Uterus (tissue), 3 donors: ENCODE measurements around the gene TARP.

ENCODE experiments used
- DNase-seq, 2 donors: peaks; one replicate each; pipeline ENCODE4 v3.0.0-alpha.2; 2019 to 2020
- H3K27ac ChIP-seq, 2 donors: fragments of 200-600 bp; sonication (generic); 1 replicate in 1 of 2; 2 replicates in 1 of 2; pipeline ENCODE4 v1.5.1; 2016 to 2018
- H3K27me3 ChIP-seq, 2 donors: fragments of 200-600 bp; sonication (generic); one replicate each; pipeline ENCODE4 v1.5.1; 2018 to 2019; ENCODE audit warnings: control low read depth in 1 of 2
- H3K36me3 ChIP-seq, 2 donors: fragments of 200-600 bp; sonication (generic); one replicate each; pipeline ENCODE4 v1.5.1; 2019; ENCODE audit warnings: control low read depth in 1 of 2
- H3K4me1 ChIP-seq, 2 donors: fragments of 200-600 bp; sonication (generic); one replicate each; pipeline ENCODE4 v1.5.1; 2018 to 2019; ENCODE audit warnings: control low read depth in 1 of 2
- H3K4me3 ChIP-seq, 2 donors: fragments of 200-600 bp; sonication (generic); 1 replicate in 1 of 2; 2 replicates in 1 of 2; pipeline ENCODE4 v1.5.1; 2018 to 2019; ENCODE audit warnings: mild to moderate bottlenecking in 1 of 2
- H3K9me3 ChIP-seq, 2 donors: fragments of 200-600 bp; sonication (generic); one replicate each; pipeline ENCODE4 v1.5.1; 2019; ENCODE audit warnings: control low read depth in 1 of 2
- CTCF ChIP-seq, 4 experiments: fragments of 200-600 bp in 2 of 4; fragments of 450-650 bp in 2 of 4; sonication (generic) in 2 of 4; IDR thresholded peaks; one replicate each; pipeline ENCODE4 v1.5.1; 2016 to 2019; ENCODE audit warnings: antibody characterized with exemption in 4 of 4, mild to moderate bottlenecking in 2 of 4, moderate library complexity in 1 of 4
- POLR2A ChIP-seq, 2 donors: fragments of 450-650 bp; IDR thresholded peaks; one replicate each; pipeline ENCODE4 v1.6.1; 2016; ENCODE audit warnings: antibody characterized with exemption in 2 of 2, mild to moderate bottlenecking in 1 of 2, moderate library complexity in 1 of 2
- intact Hi-C: fragments of 100-400 bp; cut with DNase I; formaldehyde crosslinking; loops from one replicate; pipeline ENCODE4 v1.15.1; 2023; ENCODE audit warnings: low total_unique reads
- donor health status: DM: yes; HTN: yes; CAD: no.

The TARP gene

GRCh38 chr7:38321050-38321449, 47.6 kb upstream of the TARP start:
- intact Hi-C loops, result no loop called here
- TF ChIP-seq POLR2A (IDR thresholded peaks at IDR 0.05), result no peak
- no peak for TF ChIP-seq CTCF (IDR thresholded peaks at IDR 0.05)
- Histone ChIP-seq H3K27me3 (no peaks in the 10 kb centered on the region), H3K9me3 (no peaks in the 10 kb centered on the region), H3K36me3 (no peaks in the 10 kb centered on the region), H3K4me3 (no peak overlapping the region), H3K4me1 (no peaks in the 10 kb centered on the region), H3K27ac (no peak overlapping the region)
- DNase-seq, result no peak

DNA sequence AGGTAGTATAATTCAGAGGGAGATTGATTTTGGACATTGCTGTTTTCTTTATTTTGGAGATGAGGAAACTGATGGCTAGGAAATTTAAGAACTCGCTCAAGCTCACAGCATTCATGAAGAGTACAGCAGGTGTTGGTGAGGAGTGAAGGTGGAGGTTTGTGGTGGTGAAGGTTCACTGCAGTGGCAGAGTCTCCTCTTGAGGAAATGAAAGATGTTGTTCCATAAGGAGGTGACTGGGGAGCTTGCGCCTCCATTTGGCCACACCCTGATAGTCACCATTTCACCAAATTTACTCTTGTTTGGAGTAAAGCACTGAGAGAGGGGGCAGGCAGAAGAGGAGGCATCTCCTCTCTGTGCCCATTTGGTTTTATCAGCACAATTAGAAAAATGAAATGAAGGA, 46.4 kb upstream of the TARP start:
- Histone ChIP-seq H3K27me3 (no peaks in the 10 kb centered on the region), H3K4me3 (no peak overlapping the region), H3K4me1 (no peaks in the 10 kb centered on the region), H3K27ac (no peak overlapping the region), H3K36me3 (no peaks in the 10 kb centered on the region), H3K9me3 (no peaks in the 10 kb centered on the region)
- TF ChIP-seq CTCF (IDR thresholded peaks at IDR 0.05), result no peak
- TF ChIP-seq POLR2A (IDR thresholded peaks at IDR 0.05), result no peak
- intact Hi-C loops, result no loop called here
- DNase-seq, result no peak

DNA sequence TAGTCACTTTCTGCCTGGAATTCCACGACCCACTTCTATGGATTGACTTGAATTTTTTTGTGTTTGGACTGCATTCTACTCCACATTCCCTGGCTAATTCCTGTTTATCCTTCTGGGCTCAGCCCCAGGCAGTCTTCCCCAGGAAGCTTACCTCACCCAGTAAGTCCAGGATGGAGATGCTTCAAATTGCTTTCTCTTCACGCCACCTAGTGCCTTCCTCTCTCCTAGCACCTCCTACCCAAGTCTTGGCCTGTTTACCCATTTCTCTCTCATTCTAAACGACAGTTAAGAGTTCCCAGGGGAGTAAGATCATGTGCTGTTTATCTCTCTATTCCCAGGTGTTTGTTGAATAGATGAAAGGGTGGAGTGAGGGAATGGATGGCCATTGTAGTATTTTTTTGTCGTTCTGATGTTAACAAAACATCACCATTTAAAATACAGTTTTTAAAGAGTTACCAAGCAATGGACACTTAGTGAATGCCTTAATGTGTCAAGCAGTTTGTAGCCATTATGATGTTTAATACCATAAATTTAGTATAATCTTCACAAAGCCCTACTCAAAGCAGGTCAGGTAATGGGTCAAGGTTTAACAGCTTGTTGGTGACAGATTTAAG, 45.5 kb upstream of the TARP start:
- peak in 1 of 2 donors; percentile 41 for DNase-seq
- Histone ChIP-seq H3K27ac (no peak overlapping the region), H3K4me3 (no peak overlapping the region), H3K9me3 (no peaks in the 10 kb centered on the region), H3K27me3 (no peaks in the 10 kb centered on the region), H3K4me1 (no peaks in the 10 kb centered on the region), H3K36me3 (no peaks in the 10 kb centered on the region)
- TF ChIP-seq POLR2A (IDR thresholded peaks at IDR 0.05) (no peak), CTCF (IDR thresholded peaks at IDR 0.05) (peak; percentile 30 to 64 (median 50))
- intact Hi-C loops, result no loop called here

GRCh38 chr7:38318241-38318640, 44.8 kb upstream of the TARP start:
- Histone ChIP-seq H3K9me3 (no peaks in the 10 kb centered on the region), H3K27ac (no peak overlapping the region), H3K36me3 (no peaks in the 10 kb centered on the region), H3K4me1 (no peaks in the 10 kb centered on the region), H3K4me3 (no peak overlapping the region), H3K27me3 (no peaks in the 10 kb centered on the region)
- TF ChIP-seq CTCF (IDR thresholded peaks at IDR 0.05), result no peak
- no peak for TF ChIP-seq POLR2A (IDR thresholded peaks at IDR 0.05)
- no peak for DNase-seq
- intact Hi-C loops, result no loop called here

GRCh38 chr7:38317515-38317914, 44.1 kb upstream of the TARP start:
- Histone ChIP-seq H3K27ac (no peak overlapping the region), H3K27me3 (no peaks in the 10 kb centered on the region), H3K9me3 (no peaks in the 10 kb centered on the region), H3K4me1 (no peaks in the 10 kb centered on the region), H3K4me3 (no peak overlapping the region), H3K36me3 (no peaks in the 10 kb centered on the region)
- no peak for DNase-seq
- intact Hi-C loops, result no loop called here
- TF ChIP-seq POLR2A (IDR thresholded peaks at IDR 0.05) (no peak), CTCF (IDR thresholded peaks at IDR 0.05) (no peak)
